ENCODE results near the gene HIVEP1.
"Not testable (repeated sequence)": the region's sequence is repeated elsewhere in the genome, so short reads cannot be mapped to it uniquely, and the experiment has no call there.

HIVEP1 gene

DNA sequence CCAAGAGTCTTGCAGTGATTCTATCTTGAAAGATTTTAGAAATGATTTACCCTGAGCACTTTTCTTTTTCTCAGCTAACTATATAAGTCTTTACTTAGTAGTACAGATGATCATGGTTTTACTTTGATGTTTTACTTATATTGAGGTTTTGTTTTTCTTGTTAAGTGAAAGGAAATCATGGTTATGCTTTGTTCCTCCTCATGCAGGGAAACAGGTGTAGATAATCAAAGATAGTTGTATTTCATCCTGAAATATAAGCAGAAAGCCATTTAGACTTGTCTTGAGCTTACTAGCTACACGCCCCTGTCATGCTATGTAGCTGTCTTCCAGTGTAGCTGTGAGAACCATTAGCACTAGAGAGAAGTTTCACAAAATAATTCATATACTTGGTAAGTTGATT lies 113.9 kb downstream of the HIVEP1 start:
- DNase-seq, result peak in 1 of 2 donors; percentile 15

DNA sequence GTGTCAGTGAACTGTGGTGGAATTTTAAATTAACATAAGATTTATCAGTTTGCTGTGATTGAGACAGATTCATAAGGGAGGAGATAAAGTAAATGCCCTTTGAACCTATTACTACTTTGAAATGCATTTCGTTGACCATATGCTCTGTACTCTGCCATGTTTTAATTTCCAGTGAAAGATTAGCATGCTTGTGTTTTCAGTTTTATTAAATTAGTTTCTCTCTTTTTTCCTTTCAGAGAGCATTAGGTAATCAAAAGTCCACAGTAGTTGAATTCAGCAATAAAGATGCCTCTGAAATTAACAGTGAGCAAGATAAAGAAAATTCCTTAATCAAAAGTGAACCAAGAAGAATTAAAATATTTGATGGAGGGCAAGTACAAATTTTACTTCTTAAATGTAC lies 117.4 kb downstream of the HIVEP1 start:
- DNase-seq, result no peak

DNA sequence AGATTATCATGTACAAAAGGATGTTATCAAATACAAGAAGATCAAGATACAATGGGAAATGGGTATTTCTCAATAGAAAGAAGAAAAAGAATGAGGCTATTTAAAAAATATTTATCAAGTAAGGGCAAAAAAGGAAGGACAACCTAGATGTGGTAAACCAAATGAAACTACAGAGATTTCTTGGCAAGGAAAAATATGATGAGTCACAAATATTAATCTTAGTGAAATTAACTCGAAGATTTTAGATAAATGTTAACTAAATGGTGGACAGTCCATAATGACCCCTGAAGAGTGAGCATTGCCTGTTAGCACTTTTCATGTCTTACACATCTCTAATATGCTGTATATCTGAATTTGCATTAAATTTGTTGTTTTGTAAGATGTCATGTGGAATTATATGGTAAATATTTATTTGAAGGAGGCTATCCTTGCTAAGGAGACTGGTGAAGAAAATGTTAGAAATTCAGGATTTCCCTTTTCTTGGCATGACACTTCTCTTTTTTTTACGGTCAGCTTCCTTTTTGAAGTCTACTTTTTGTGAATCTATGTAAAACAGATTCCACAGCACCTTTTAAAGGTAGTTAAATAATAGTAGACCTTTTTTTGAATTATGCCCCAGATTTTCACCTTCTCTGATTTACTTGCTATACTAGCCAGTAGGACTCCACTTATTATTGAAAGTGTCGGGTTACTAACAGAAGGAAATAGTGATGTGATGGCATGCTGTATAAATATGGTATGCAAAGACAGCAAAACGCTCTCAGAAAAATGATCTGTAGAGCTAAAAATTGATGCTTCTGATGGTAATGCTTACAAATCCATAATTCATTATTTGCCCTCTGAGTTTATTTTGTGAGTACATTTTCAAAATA lies 120.5 kb downstream of the HIVEP1 start:
- no peak for DNase-seq

DNA sequence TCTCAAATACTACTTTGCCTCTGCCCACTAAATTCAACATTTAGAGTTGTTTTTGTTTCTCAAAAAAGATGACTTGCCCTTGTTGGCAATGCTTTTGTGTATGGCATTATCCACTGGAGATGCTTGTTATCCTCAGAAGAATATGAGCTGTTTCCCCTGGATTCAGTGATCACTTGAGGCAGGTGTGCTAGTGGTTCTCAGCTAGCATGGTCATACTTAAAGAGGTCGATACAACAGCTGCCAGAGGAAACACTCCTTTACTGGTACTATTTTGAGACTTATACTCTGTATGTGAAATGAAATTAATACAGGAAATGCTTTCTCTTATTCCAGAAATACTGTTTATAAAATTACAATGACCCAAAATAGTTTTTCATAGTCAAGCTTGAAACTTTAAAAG lies 122.5 kb downstream of the HIVEP1 start:
- DNase-seq, result no peak

DNA sequence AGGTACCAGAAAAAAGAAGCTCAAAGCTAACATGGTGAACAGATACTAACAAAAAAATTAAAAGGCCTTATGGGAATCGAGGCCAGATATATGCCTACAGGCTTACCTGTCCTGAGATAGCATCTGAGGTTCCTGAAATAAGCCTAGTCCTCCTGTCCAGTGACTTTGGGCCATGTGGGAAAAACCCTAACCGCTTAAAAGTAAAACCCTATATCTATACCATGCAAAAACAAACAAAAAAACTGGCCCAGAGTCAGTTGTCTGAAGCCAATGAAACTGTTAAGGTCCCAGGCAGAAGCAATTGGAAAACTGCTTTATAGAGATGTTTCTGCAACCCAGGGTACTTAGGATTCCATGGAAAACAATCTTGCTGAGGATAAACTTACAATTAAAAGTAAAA lies 122.9 kb downstream of the HIVEP1 start:
- no peak for DNase-seq

DNA sequence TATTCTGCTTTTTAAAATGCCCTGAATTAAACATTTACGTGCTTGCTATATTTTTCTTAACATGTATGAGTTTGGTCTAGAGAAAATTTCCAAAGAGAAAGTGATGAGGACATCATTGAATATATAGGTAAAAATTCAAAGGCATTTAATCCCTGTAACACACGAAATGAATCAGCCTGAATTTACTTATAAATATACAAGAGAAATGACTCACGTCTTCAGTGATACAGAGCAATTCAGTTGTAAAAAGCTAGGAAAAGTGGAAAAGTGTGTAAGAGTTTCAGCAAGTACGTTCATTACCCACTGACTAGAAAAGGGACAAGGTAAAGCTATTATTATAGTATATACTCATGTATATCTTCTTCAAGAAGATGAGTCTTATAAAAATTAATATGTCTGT lies 124.8 kb downstream of the HIVEP1 start:
- DNase-seq, result no peak

DNA sequence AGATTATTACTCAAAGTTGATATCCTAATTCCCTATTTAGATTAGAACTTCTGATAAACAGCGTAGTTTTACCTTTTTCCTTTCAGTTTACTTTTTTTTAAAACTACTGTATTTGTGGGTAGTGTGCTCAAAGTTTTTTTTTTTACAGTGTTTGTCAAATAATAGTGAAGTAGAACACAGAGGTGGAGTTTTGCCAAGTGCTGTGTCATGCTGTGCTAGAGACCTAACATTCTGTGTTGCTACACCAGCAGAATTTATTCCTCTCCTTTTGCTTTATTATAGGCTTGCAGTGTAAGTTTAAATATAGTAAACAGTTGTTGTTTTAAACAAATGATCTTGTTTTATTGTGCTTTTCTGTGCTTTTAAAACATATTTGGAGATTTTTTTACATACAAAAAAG lies 125.4 kb downstream of the HIVEP1 start:
- DNase-seq, result no peak

DNA sequence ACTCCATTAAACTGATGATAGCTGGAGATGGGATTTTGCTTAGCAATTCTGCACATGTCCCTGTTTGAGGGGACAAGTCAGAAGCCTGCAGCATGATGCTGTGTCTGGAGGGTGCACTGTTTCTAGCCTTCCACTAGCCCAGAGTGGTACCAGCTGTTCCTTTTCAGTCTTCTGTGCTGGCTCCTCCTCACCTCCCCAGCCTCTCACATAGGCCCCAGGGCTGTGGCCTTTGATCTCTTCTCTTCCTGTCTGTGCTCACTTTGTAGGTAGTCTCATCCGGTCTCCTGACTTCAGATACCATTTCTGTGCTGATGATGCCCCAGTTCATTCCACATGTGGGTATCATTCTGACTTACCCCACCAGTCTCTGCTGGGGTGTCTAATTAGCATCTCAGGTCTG lies 126.3 kb downstream of the HIVEP1 start:
- DNase-seq, result peak; percentile 23 to 61

DNA sequence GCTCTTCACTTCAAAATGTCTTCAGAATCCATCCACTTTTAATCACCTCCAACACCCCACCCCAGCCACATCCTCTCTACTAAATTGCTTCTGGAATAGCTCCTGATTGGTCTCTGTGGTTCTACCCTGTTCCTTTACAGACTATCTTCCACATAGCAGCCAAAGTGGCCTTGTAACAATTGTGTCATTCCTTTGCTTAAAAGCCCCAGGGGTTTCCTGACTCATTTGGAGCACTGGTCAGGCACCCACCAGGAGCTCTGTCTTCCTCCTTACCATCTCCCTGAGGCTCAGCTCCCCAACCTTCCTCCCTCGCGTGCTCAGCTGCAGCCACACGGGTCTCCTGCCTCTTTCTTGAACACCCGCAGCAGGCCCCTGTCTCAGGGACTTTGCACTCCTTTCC lies 126.8 kb downstream of the HIVEP1 start:
- no peak for DNase-seq

DNA sequence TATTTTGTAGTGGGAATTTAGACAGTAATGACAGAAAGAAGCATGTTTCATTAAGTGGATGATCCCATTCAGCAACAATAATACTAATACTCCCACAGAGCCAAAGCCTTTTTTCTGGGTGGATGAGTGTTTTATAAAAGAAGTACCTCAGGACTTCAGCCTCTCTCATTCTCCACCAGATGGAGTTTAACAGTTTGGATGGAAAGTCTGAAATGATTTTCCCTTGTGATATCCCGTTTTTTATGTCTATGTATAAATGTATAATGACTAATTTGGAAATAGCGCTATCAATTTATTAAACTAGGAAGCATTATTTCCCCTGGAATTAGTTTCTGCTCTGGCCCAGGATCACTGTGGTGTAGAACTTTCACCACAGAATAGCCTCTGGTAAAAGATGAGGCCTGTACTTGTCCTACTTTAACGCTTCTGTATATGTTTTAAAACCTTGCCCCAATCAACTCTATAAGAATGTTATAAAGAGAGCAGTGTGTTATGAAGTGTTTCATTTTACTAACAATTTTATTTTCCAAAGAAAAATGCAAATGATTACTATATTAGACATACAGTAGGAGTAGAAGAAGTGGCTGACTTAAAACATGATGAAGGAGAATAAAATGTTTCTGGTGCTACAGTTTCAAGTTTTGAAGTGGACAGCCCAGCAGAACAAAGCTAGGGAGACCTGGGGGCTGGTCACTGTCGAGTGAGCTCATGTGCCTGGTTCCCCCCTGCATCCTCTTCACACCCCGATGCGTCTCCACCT lies 135.6 kb downstream of the HIVEP1 start:
- no peak for DNase-seq

DNA sequence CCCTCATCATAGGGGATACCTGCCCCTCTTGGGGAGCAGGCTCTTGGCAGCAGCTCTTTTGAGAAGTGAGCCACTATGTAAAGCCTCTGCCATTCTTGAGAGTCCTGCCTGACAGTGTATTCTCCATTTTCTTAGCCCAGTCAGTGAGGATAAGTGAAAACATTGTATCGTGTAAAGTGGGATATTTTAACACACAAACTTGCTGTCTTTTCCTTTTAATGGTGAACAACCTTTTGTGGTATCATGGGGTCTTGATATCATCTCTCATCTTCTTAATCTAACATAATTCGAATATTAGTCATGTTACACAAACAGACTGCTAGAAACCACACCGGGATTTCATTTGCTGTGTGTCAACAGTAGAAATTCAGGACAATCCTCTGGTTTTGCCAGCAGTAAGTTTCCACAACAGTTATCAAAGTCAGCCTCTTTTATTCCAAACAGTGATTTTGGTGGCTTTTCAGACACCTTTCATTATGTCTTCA lies 136.2 kb downstream of the HIVEP1 start:
- no peak for DNase-seq

DNA sequence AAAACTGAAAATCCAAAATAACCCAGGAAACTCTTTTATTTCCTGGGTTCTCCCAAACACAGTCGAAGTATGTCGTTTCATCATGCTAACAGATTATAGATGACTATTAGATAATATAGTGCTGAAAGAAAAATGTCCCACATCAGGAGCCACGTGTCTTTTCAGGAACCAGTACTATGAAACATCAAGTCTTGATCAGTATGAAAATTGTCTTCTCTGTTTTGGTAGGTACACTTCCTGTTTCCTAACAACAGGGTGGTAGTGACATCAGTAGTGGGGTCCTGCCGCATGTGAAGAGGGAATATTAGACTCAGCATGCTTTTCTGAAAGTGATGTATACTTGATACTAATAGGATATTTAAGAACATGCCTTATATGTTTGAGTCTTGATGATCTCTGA lies 136.7 kb downstream of the HIVEP1 start:
- no peak for DNase-seq

DNA sequence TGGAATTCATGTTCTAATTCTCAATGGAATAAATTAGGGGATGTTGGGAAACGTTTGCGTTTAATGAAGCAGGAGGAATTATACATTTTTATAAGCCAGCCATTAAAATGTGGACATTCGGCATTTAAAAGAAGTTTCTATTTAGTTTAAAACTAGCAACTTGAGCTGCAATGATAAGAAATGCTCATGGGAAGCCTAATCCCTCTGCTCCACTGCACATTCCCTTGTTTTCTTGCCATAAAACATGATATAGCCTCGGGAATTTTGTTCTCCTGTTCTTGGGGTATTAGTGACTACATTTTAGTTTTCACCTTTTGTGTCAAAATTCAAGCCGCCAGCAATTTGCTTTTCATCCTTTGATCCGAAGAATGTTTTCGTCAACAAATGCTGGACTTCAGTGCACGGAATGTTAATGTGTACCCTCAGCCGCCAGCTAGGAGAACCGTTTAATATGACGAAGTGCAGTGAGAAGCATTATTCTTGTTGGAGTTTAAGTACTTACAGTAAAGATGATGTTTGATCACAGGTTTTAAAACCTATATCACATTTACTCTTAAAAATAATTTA lies 137.9 kb downstream of the HIVEP1 start:
- no peak for DNase-seq

DNA sequence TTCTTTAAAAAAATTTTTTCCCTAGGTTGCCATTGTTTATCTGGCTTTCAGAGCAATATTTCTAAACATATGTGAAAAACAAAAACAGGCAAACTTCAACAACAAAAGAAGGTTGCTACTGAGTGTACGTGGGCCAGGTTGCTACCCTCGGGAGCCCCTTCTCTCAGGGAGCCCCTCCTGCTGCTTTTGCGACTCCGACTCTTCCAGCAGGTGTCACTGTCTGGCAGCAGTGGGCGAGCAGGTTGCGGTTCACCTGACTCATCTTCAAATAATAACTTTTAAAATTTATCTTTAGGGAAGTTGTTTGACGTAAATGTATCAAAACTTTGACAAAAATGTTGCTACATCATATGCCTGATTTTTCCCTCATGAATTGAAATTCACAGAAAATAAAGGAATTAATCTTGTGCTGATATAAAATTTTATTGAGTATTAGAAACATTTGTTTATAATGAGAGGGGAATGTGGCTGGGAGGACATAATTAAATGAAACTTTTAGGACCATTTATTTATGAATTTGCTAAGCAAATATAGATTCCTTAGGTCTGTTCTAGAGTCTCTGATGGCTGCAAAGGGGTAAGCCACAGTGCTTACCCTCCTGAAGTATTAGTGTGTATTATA lies 138.8 kb downstream of the HIVEP1 start:
- peak; percentile 36 to 48 for DNase-seq

DNA sequence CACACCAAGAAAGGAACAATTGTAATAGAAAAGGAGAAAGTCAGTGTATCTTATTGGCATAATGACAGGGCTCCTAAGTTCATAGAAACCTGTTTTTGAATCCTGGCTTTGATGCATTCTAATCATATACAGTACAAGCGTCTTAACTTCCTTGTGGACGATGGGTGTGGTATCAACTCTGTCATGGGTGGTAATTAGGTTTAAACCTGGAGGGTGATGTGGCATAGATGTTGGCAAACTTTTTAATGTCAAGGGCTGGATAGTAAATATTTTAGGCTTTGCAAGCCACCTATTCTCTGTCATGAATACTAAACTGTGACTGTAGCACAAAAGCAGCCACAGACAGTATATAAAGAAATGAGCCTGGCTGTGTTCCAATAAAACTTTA lies 139.3 kb downstream of the HIVEP1 start:
- DNase-seq, result no peak

DNA sequence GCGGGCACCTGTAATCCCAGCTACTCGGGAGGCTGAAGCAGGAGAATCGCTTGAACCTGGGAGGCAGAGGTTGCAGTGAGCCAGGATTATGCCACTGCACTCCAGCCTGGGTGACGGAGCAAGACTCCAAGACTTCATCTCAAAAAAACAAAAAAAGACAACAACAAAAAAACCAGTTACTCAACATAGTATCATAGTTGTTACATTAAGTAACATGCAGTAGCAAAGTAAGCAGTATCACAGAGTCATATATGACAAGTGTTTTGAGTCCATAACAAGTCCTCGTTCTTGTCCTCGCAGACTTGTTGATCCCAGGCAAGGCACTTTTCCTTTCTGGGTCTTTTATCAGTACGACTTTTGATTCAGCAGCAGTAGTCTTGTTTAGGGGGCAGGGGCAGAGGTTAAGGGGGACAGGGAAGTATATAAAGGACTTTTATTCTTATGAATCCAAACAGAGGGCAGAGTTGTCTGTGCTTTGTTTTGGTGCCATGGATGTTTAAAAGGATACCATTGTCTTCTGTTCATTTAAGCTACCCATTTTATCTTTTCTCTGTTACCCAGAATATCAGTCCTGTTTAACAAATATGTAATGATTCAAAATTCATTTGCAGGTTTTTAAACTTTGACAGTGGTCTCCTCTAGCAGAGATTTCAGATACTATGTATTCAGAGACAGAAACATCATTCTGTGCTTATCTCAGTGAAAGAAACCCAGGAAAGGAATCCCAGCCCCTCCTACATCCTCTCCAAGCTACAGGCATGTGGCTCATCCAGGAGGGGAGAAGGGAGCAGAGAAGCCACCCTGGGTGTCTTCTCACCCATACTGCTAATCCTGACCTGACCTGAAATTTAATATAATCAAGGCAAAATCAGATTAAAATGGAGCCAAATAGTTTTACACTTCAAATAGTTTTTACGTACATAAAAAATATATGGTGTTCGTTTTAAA lies 140.2 kb downstream of the HIVEP1 start:
- DNase-seq, result no peak

DNA sequence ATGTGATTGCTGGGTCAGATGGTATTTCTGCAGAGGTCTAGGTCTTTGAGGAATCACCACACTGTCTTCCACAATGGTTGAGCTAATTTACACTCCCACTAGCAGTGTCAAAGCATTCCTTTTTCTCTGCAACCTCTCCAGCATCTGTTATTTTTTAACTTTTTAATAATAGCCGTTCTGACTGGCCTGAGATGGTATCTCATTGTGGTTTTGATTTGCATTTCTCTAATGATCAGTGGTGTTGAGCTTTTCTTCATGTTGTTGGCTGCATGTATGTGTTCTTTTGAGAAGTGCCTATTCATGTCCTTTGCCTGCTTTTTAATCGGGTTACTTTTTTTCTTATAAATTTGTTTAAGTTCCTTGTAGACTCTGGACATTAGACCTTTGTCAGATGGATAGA lies 143.7 kb downstream of the HIVEP1 start:
- DNase-seq, result not testable (repeated sequence)

DNA sequence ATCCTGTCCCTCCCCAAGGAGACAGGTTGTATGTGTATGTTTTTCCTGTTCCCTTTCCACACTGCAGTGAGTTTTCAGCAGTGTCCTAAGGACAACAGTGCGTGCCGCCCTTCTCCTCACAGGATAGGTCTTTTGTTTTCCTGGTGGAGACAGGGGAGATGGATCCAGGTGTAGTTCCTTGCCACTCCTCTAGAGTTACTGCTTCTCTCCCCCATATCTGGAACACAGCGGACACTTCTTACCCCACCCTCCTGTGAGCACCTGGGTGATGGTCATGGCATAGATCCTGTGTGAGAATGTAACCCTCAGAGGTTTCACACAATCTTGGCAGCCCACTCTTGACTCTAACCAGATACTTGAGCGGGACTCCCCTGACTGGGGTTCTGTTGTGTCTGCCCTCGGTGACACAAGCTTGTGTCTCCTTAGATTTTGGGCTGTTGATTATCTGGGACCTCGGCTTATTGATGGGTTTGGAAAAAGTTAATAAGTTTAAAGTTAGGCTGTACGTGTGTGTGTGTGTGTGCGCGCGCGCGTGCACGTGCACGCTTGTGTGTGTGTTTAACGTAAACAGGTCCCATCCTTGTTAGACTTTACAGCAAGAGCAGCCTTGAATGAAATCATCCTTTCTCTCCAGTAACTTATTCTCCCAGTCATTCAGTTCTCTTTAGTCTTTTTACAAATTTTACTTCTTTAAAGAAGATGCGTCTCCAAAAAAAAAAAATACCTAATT lies 146.7 kb downstream of the HIVEP1 start:
- no peak for DNase-seq

DNA sequence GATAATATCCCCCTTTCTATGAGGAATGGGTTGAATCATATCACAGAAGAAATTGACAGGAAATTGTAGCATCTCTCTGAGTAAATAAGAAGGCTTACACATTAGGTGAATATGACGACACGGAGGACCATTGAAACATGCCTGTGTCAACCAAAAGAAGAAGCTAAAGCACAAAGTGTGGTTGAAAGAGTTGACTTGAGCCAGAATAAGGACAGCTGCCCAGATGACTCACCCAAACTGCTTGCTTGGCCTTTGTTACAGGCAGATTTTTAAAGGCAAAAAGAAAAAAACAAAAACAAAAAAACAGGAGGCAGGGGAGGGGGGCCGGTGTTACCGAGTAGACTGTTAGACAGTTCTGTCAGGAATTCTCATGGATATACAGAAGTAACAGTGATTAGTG lies 148.2 kb downstream of the HIVEP1 start:
- DNase-seq, result no peak

DNA sequence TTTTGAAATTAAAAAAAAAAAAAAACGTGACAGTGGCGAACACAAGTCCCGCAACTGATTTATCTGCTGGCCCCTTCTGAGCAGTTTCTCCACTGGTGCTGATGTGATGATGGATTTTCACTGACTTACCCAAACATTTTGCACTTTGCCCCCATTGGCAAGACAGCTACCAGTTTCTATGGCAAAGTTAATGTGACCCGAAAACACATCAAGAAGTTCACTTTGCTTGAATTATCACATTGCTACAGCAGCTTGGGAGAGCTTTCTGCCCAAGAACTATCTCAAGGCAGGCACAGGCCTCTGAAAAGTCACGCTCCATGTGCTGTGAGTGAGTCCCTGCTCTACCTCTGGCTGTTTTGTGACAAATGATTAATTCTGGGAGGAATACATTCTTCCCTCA lies 150.1 kb downstream of the HIVEP1 start:
- no peak for DNase-seq

DNA sequence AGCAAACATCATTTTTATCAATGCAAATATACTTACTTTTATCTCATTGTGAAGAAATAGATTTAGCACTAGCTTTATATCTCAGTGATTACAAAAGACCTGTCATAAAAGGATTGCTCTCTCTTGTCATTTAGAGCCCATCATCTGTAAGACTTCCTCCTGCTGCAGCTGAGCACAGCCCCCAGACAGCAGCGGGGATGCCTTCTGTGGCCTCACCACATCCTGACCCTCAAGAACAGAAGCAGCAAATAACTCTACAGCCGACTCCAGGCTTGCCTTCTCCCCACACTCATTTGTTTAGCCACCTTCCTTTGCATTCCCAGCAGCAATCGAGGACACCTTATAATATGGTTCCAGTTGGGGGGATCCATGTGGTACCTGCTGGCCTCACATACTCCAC lies 151.0 kb downstream of the HIVEP1 start:
- DNase-seq, result peak; percentile 15 to 50
